Right lobe of liver (tissue), 6 donors: Measurements from ENCODE around the gene STX3. TPM values are rescaled to one million over a fixed set of nuclear protein-coding genes. Genes with fewer than 3 reads are reported as not detected.
A peak's percentile ranks its signal among the peaks of the same experiment; 100 is the strongest.

ENCODE experiments used
- ATAC-seq, 4 donors: fragments of 200-7000 bp; cut with Tn5 transposase; one replicate each; pipeline ENCODE4 v1.9.1; 2020; ENCODE audit warnings: mild to moderate bottlenecking in 4 of 4, moderate library complexity in 4 of 4
- DNase-seq, 3 donors: peaks; one replicate each; pipeline ENCODE4 v3.0.0-alpha.2; 2020
- H3K27ac ChIP-seq, 3 donors: fragments of 200-600 bp; one replicate each; pipeline ENCODE4 v1.8.0; 2022
- H3K27me3 ChIP-seq, 2 donors: fragments of 200-600 bp; one replicate each; pipeline ENCODE4 v1.8.0; 2022
- H3K36me3 ChIP-seq, 4 donors: fragments of 200-600 bp; sonication (generic) in 1 of 4; one replicate each; pipeline versions ENCODE4 v1.5.1 to v1.8.0; 2017 to 2022; ENCODE audit warnings: control low read depth in 1 of 4
- H3K4me1 ChIP-seq, 4 donors: fragments of 200-600 bp; sonication (generic) in 1 of 4; one replicate each; pipeline versions ENCODE4 v1.5.1 to v1.8.0; 2017 to 2022; ENCODE audit warnings: control low read depth in 1 of 4
- H3K4me3 ChIP-seq, 3 donors: fragments of 200-600 bp; one replicate each; pipeline ENCODE4 v1.8.0; 2022
- H3K9me3 ChIP-seq, 4 donors: fragments of 200-600 bp; sonication (generic) in 1 of 4; one replicate each; pipeline versions ENCODE4 v1.5.1 to v1.8.0; 2017 to 2022; ENCODE audit warnings: control low read depth in 1 of 4
- POLR2A ChIP-seq: fragments of 450-650 bp; IDR thresholded peaks from one replicate; pipeline ENCODE4 v1.6.1; 2017; ENCODE audit warnings: antibody characterized with exemption, mild to moderate bottlenecking
- WGBS: methylation state at CpG from one replicate; pipeline ENCODE4 v1.1.6; 2018; ENCODE audit warnings: low coverage, low lambda C conversion rate; ENCODE audit not compliant: insufficient coverage; ENCODE audit errors: missing lambda C conversion rate; 5-methylcytosine and 5-hydroxymethylcytosine counted together
- intact Hi-C, 2 donors: fragments of 100-400 bp; cut with DNase I; formaldehyde crosslinking; loops; one replicate each; pipeline versions ENCODE4 v1.11.2 to v1.14.1; 2022
- total RNA-seq, 6 experiments: library from RNA; depleted of rRNA in 2 of 6; stranded (reverse); fragments of >200 nt in 2 of 6; fragmentation: NEBNext Ultra II Directional in 3 of 6; extraction: Animal tissue kit (Norgen Biotek cat#: 25700) in 3 of 6; gene quantifications; one replicate each; pipeline versions ENCODE4 v1.1.0 to v1.2.4, GENCODE V29; 2016 to 2023
- TF ChIP-seq, protein P1 (sequence below), 4 donors: fragments of 200-600 bp in 3 of 4; fragments of 450-650 bp in 1 of 4; IDR thresholded peaks; one replicate each; pipeline versions ENCODE4 v1.5.1 to v1.8.0; 2016 to 2022; ENCODE audit warnings: antibody characterized with exemption in 4 of 4, mild to moderate bottlenecking in 2 of 4
- donor health status: DM: no; HTN: yes; CAD: no.
- donor health status: DM: no; HTN: no; CAD: no.
- donor health status: DM: no; HTN: no; CAD: no.
- donor health status: DM: no; HTN: yes; CAD: no.
- donor health status: DM: no; HTN: yes; CAD: no.

STX3 gene
- total RNA-seq, 6 experiments from 2014 or later: 4.5 to 16.5 (median 8.6) TPM

DNA sequence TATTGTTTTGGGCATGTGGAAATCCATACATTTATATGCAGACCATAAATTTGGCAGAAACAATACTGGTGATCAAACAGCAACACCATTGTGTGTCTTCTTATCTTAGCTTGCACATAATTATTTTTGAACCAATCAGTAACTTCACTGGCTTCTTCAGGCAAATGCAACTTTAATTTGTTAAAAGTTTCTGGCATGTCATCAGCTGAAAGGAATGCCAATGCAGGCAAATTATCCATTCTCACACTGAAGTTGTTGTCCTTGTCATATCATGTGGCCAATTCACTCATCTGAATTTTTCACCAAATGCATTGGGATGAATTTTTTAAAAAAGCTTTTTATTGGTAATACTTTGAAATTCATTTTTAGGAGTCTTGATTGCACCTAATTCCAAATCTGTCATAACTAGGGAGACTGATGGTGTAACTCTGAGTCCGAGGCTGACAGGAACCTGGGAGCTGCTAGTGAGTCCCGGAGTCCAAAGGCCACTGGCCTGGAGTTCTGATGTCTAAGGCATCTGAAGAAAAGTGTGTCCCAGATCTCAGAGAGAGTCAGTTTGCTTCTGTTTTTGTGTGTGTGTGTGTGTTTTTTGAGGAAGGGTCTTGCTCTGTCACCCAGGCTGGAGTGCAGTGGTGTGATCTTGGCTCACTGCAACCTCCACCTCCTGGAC lies 24.1 kb upstream of the STX3 start:
- DNase-seq: no peak
- H3K4me3 ChIP-seq: no peak overlapping the region
- TF ChIP-seq POLR2A: no peak
- TF ChIP-seq, protein P1, sequence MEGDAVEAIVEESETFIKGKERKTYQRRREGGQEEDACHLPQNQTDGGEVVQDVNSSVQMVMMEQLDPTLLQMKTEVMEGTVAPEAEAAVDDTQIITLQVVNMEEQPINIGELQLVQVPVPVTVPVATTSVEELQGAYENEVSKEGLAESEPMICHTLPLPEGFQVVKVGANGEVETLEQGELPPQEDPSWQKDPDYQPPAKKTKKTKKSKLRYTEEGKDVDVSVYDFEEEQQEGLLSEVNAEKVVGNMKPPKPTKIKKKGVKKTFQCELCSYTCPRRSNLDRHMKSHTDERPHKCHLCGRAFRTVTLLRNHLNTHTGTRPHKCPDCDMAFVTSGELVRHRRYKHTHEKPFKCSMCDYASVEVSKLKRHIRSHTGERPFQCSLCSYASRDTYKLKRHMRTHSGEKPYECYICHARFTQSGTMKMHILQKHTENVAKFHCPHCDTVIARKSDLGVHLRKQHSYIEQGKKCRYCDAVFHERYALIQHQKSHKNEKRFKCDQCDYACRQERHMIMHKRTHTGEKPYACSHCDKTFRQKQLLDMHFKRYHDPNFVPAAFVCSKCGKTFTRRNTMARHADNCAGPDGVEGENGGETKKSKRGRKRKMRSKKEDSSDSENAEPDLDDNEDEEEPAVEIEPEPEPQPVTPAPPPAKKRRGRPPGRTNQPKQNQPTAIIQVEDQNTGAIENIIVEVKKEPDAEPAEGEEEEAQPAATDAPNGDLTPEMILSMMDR (IDR thresholded peaks at IDR 0.05): no peak
- no peaks in the 10 kb centered on the region for H3K4me1 ChIP-seq
- no peaks in the 10 kb centered on the region for H3K27me3 ChIP-seq
- intact Hi-C loops: no loop called here
- no peaks in the 10 kb centered on the region for H3K9me3 ChIP-seq
- no peak for ATAC-seq
- no peaks in the 10 kb centered on the region for H3K36me3 ChIP-seq
- 48% methylated on average over 2 of the region's 2 CpGs for WGBS
- H3K27ac ChIP-seq: no peak overlapping the region

DNA sequence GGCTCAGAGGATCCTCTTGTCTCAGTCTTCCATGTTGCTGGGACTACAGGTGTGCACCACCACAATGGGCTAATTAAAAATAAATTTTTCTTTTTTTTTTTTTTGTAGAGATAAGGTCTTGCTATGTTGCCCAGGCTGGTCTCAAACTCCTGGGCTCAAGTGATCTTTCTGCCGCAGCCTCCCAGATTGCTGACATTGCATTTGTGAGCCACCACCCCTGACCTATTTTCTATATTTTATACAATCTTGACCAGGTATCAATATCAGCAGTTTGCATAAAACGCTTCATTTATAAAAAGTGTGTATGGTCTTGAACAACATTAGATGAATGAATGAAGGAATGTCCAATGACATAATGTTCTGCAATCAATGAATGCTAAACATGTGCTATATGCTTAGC lies 9.1 kb upstream of the STX3 start:
- intact Hi-C loops: no loop called here
- no peak overlapping the region for H3K27ac ChIP-seq
- H3K36me3 ChIP-seq: no peaks in the 10 kb centered on the region
- H3K4me3 ChIP-seq: no peak overlapping the region
- H3K27me3 ChIP-seq: no peaks in the 10 kb centered on the region
- no peaks in the 10 kb centered on the region for H3K4me1 ChIP-seq
- WGBS: 71% methylated on average over 2 of the region's 2 CpGs
- H3K9me3 ChIP-seq: no peaks in the 10 kb centered on the region
- TF ChIP-seq POLR2A: no peak
- TF ChIP-seq, protein P1 (IDR thresholded peaks at IDR 0.05): no peak
- ATAC-seq: no peak
- no peak for DNase-seq

DNA sequence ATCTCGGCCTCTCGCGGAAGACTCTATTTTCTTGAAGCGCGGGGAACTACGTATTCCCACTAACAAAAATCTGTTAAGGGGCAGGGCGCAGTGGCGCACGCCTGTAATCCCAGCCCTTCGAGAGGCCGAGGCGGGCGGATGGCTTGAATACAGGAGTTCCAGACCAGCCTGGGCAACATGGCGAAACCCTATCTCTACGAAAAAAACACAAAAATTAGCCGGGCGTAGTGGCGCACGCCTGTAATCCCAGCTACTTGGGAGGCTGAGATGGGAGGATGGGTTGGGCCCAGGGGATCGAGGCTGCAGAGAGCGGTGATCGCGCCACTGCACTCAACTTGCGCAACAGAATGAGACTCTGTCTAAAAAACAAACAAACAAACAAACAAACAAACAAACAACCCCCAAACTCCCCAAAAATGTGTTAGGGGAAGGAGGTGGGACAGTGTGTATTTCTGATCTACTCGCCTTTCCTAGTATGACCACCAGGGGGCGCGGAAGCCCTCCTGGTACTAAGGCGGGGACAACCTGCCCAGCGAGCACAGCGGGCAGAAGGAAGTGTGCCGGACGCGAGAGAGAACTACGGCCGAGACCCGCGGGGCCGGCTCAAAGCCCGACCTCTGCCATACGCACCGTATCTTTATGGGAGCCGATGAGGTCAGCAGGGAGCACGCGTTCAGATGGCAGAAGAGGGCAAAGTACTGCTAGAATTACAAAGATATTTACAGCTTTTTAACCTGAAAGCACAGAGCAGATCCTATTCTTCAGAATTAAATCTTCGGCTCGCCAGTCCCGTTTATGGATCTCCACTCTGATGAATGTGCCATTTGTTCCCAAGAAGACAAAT lies 1.3 kb upstream of the STX3 start:
- TF ChIP-seq, protein P1 (IDR thresholded peaks at IDR 0.05): peak; percentile 86 to 94 (median 92)
- no peak for TF ChIP-seq POLR2A
- DNase-seq (peak; percentile 89 to 90 (median 90)), ATAC-seq (peak; percentile 76 to 87 (median 84))
- intact Hi-C loops: loop anchor here (5.0 kb wide), 1 partner anchor 48 kb away; no protein-coding TSS in a partner anchor
- Histone ChIP-seq H3K27me3 (no peaks in the 10 kb centered on the region), H3K36me3 (no peaks in the 10 kb centered on the region), H3K9me3 (no peaks in the 10 kb centered on the region), H3K27ac (peak overlapping the region; percentile 84 to 94 (median 86)), H3K4me3 (peak overlapping the region; percentile 84 to 88 (median 88)), H3K4me1 (no peaks in the 10 kb centered on the region)
- WGBS: 35% methylated on average over 31 of the region's 47 CpGs

DNA sequence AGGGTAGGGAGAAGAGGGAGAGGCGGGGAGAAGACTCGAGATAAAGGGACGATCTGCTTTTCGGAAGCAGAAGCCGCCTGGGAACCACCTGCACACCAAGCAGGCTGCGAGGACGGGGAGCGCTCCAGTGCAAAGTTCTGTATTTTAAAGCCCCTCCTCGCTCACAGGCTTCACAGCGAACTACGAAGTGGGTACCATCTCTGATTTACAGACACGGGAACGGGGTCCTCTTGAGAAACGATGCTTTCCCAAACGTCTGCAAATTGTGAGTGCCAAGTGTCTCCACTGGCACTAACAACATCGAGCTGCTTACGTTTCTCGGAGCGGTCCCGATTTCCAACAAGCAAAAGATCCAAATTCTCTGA lies 700 bp upstream of the STX3 start:
- Histone ChIP-seq H3K27me3 (no peaks in the 10 kb centered on the region), H3K4me3 (peak overlapping the region; percentile 84 to 88 (median 88)), H3K4me1 (no peaks in the 10 kb centered on the region), H3K9me3 (no peaks in the 10 kb centered on the region), H3K27ac (peak overlapping the region; percentile 84 to 94 (median 86)), H3K36me3 (no peaks in the 10 kb centered on the region)
- intact Hi-C loops: loop anchor here (5.0 kb wide), 1 partner anchor 48 kb away; no protein-coding TSS in a partner anchor
- TF ChIP-seq POLR2A: no peak
- TF ChIP-seq, protein P1 (IDR thresholded peaks at IDR 0.05): no peak
- WGBS: 2% methylated on average over 16 of the region's 20 CpGs
- peak in 1 of 3 donors; percentile 56 for DNase-seq
- peak; percentile 19 to 39 (median 28) for ATAC-seq
